UCSD-AML1 (cell line): Measurements from ENCODE around the gene ARMH4.

Source experiments
- DNase-seq: peaks from one replicate; lab custom pipeline; 2025; ENCODE audit not compliant: unreplicated experiment; lab: John Stamatoyannopoulos, UW

ARMH4 gene

GRCh38 chr14:58104808-58105207 lies 47.2 kb downstream of the ARMH4 start:
- DNase-seq = no peak

- DNase-seq = no peak
These were observed 51.2 kb downstream of the ARMH4 start for GRCh38 chr14:58100735-58101368.

- no peak for DNase-seq
These were observed 52.3 kb downstream of the ARMH4 start for GRCh38 chr14:58099682-58100081.

DNA sequence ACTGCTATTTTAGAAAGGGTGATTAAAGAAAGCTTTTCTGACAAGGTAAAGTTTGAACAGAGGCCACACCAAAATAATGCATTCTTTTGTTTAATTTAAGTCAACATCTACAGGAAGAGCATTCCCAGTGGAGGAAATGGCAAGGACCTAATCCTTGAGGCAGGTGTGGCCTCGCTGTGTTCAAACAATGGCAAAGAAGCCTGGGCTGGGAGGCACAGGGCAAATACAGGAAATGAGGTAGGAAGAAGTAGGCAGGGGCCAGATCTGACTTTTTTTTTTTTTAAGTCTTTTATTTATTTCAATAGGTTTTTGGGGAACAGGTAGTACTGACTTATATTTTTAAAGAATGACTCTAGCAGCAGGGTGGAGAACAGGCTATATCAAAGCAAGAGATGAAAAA lies 53.5 kb downstream of the ARMH4 start:
- no peak for DNase-seq

DNA sequence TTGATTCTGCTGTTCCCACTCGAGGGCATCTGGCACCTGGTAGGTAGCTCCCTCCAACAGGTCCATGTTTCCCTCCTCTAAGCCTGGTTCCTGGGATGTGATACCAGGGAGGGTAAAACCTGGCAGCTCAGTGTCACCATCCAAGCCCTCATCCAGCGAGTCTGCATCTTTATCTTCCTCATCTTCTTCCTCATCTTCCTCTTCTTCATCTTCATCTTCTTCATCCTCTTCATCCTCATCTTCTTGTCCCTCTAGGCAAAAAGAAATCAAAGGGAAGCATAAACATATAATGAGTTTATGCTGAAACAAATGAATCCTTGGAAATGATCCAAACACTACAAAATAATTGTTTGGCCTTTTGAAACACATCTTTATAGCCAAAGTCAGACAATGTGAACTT lies 55.3 kb downstream of the ARMH4 start:
- DNase-seq = no peak

DNA sequence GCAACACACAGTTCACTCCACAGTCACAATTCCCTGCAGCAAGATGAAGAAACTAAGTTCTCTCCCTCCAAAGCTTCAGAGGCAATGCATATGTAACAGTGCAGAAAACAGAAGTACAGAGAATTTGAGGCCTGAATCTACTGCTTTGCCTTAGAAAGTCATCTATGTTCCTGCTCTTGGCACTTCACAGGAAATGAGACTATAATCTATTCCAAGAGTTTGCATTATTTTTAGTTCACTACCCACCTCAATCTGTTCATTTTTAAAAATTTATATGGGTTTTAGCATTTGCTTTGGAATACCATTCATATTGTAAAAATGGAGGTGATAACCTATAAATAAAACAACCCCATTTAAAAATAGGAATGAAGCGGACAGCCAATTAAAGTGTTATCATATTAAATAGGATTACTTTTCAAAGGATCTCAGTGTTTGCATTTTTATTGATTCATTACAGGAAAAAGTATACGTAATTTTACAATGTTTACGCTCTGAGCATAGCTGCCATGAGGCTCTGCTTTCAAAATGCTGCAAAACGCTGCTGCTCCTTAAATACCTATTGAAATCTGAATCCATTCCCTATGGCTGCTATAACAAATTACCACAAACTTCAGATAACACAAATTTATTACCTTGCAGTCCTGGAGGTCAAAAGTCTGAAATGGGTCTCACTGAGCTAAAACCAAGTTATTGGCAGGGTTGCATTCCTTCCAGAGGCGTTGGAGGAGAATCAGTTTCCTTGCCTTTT lies 60.0 kb downstream of the ARMH4 start:
- DNase-seq = no peak

DNA sequence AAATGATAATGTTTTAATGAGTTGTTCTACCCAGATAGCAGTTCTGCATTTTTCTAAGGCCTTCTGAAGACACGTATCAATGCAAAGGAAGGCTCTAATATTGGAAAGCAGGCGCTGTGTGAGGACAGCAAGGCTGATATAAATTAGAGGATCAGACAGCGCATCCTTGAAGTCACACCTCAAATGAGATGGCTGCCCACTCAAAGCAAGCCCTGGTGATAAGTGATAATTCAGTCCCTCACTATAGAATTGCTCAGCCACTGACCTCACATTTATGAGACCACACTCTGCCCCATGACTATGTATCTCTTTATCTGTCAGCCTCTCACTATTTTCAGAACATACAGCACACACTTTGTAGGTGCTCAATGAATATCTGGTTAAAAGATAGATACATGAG lies 62.4 kb downstream of the ARMH4 start:
- DNase-seq = no peak

DNA sequence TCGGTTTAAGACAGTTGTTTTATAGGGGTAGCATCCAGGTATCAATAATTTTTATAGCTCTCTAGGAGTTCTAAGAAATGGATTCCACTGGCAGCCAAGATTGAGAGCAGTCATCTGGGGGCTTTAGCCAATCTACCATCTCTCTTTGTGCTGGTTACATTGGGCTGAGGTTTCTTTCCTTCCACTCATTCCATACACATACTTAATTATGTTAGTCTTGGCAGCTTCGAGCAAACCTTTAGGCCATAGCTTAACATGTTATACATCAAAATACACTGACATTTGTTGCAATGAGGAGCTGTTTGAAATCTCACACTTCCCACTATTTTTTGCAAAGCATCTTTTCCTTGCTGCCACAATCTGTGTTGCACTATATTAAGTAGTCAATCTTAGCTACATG lies 63.1 kb downstream of the ARMH4 start:
- DNase-seq = no peak

DNA sequence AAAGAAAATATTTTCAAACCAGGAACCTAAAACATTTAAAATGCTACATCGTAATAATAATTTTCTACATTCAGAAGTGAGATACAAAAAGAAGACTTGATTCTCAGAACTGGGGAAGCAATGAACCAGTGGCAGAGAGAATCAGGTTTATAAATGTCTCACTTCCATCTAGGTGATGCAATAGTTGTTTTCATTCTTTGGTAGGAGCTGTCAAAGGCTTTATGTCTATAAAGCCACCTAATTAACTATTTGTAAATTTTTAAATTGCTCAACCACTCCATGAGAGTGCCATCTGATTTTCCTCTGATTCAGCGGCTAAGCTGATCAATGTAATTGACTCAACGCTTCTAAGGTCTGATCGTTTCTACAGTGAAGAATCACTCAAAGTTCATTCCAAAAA lies 66.1 kb downstream of the ARMH4 start:
- DNase-seq = no peak

DNA sequence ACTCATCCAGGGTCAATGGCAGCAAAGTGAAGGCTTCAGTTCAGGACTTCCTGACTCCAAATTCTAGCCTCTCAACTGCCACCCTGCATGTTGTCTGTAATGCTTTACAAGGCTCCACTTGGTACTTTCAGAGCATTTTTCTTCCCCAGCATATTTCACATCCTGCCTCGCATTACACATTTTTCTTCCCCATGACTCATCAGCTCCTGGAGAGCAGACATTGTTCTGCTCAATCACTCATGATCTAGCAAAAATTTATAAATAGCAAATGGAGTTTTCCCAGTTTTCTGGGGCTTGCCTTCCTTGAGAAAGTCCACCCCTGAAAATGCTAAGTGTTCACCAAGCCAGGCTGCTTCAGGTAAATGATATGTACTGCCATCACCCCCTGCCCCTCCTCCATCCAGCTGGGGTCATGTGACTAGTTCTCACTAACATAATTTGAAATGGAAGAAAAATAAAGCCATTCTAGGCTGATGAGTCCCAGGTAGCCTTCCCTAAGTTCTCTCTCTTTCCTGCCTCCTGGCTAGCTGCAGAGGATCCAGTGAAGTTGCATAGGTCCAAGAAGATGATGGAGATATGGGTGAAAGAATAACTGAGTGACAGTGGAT lies 69.4 kb downstream of the ARMH4 start:
- no peak for DNase-seq

GRCh38 chr14:58082011-58082410 lies 70.0 kb downstream of the ARMH4 start:
- no peak for DNase-seq

DNA sequence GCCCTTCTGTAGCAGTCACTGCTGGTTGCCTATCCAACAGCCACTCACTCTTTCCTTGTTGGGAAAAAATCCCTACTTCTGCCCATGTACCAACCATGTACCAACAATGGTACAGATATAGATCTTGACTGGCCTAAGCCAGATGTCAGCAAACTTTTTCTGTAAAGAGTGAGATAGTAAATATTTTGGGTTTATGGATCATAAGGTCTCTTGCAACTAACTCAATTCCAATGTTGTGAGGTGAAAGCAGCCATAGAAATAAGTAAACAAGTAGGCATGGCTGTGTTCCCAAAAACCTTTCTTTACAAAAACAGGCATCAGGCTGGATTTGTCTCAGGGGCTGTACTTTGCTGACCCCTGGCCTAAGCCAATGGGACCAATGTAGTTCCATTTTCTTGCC lies 73.5 kb downstream of the ARMH4 start:
- DNase-seq = no peak

DNA sequence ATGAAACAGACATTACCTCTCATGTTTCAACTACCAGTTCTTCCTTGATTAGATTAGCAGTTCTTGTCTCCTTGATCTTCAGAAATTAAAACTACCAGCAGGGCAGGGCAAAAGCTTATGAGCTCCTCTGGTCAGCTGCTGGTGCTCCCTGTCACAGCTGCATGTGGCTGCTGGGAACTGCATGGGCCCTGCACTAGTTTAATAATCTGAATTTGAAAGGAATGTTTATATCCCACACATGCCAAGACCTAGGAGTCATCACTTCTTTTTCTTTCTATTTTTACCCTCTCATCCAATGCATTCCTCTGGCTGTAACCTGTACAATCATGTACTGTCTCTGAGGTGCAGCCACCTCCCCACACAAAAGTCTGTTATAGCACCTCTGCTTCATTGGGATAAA lies 73.9 kb downstream of the ARMH4 start:
- DNase-seq = no peak

GRCh38 chr14:58077621-58078020 lies 74.4 kb downstream of the ARMH4 start:
- no peak for DNase-seq

- DNase-seq = no peak
These were observed 78.5 kb downstream of the ARMH4 start for GRCh38 chr14:58073516-58073915.

DNA sequence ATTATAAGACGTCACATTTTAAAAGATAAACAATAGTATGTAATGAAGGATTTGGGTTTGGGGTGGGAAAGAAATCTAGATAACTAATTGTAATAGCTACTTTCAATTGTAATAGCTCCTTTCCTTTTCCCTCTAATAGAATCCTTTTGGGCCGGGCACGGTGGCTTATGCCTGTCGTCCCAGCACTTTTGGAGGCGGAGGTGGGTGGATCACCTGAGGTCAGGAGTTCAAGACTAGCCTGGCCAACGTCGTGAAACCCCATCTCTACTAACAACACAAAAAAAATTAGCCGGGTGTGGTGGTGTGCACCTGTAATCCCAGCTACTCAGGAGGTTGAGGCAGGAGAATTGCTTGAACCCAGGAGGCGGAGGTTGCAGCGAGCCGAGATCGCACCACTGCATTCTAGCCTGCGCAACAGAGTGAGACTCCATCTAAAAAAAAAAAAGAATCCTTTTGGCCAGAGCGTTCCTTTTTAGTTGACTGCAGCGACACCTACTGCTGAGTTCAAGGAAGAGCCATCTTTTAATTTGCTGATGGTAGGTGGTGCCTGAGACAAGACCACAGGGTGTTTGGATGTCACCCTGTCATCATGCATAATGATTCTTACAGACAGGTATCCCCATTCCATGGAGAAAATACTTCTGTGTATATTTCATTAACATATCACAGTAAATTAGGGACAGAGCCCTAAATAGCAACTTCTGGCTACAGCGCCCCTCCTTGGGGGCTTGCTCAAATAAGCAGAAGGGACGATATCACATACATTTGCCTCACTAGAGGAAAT lies 79.5 kb downstream of the ARMH4 start:
- peak; percentile 16 for DNase-seq

GRCh38 chr14:58071341-58071740 lies 80.7 kb downstream of the ARMH4 start:
- DNase-seq = no peak

GRCh38 chr14:58068306-58068705 lies 83.7 kb downstream of the ARMH4 start:
- DNase-seq = no peak

- DNase-seq = no peak
These were observed 85.9 kb downstream of the ARMH4 start for GRCh38 chr14:58066115-58066514.

- DNase-seq = no peak
These were observed 90.4 kb downstream of the ARMH4 start for GRCh38 chr14:58061581-58061980.

- DNase-seq = no peak
These were observed 91.1 kb downstream of the ARMH4 start for GRCh38 chr14:58060898-58061297.

- DNase-seq = no peak
These were observed 91.9 kb downstream of the ARMH4 start for GRCh38 chr14:58060077-58060476.
